ENCODE results near the gene UCP2.

UCP2 gene

DNA sequence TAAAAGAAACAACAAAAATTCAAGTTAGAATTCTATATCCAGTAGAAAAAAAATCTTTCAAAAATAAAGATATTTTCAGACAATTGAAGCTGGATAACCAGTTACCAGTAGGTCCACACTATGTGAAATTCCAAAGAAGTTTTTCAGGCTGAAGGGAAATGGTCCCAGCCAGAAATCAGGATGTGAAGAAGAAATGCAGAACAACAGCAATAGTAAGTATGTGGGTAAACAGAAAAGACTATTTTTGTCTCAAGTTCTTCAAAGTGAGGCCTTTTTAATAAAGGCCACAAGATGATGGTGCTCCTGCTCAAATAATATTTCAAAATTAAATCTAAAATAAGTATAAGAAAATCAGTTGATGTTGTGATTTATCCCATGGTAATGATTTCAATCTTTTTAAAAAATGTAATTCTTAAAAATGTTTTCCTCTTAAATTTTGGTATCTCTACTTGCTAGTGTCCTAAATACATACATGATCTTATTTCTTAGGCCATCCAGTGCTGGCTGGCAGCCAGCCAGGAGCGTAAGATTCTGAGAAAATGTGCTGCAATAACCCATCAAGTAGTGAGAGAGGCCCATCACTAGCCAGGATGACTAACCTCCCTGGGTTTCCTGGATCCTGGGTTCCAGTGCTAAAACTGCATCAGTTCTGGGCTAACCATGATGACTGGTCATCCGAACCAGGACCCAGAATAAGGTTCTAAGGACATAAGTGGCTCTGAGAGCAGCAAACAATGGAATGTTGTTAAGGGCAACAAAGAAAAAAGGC lies 41.8 kb upstream of the UCP2 start:
- no peak overlapping the region for H3K9ac ChIP-seq (ENCODE audit: low read depth, low read length, poor library complexity, severe bottlenecking)

DNA sequence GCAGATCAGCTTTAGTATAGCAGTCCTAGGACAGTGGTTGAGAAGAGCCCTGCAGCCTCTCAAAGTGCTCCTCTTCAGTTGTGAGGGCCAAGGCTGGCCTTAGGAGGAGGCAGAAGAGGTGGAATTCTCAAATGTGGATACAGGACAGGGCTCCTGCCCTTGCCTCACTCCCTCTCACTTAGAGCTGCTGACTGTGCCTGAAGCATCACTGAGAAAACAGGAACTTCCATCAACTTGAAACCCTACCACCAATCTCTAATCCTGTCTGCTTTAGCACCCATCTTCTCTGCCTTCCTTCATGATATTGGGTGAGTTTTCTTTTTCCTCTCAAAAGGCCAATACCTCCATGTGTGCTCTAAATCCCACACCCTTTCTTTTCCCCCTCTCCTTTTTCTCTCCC lies 40.6 kb upstream of the UCP2 start:
- H3K4me1 ChIP-seq (ENCODE audit: insufficient read depth, low read length, poor library complexity, severe bottlenecking): peaks cover 25% of the 10 kb centered on the region
- no peaks in the 10 kb centered on the region for H4K20me1 ChIP-seq (ENCODE audit: insufficient read depth, low read length, poor library complexity, severe bottlenecking)
- H3K9me2 ChIP-seq (replicated peaks; ENCODE audit: low read depth, low read length): no peaks in the 10 kb centered on the region
- H3K79me2 ChIP-seq (ENCODE audit: insufficient read depth, low read length): no peaks in the 10 kb centered on the region
- TF ChIP-seq EZH2phosphoT487 (IDR thresholded peaks at IDR 0.05; ENCODE audit: borderline replicate concordance): no peak
- TF ChIP-seq, protein P1, sequence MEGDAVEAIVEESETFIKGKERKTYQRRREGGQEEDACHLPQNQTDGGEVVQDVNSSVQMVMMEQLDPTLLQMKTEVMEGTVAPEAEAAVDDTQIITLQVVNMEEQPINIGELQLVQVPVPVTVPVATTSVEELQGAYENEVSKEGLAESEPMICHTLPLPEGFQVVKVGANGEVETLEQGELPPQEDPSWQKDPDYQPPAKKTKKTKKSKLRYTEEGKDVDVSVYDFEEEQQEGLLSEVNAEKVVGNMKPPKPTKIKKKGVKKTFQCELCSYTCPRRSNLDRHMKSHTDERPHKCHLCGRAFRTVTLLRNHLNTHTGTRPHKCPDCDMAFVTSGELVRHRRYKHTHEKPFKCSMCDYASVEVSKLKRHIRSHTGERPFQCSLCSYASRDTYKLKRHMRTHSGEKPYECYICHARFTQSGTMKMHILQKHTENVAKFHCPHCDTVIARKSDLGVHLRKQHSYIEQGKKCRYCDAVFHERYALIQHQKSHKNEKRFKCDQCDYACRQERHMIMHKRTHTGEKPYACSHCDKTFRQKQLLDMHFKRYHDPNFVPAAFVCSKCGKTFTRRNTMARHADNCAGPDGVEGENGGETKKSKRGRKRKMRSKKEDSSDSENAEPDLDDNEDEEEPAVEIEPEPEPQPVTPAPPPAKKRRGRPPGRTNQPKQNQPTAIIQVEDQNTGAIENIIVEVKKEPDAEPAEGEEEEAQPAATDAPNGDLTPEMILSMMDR (conservative IDR thresholded peaks at IDR 0.05; ENCODE audit: low read length): no peak
- no peak overlapping the region for H3K4me2 ChIP-seq (ENCODE audit: low read depth, low read length, poor library complexity, severe bottlenecking)
- no peak overlapping the region for H2AFZ ChIP-seq (ENCODE audit: low read length)
- no peaks in the 10 kb centered on the region for H3K27me3 ChIP-seq (ENCODE audit: insufficient read depth, low read length, poor library complexity, severe bottlenecking)
- no peaks in the 10 kb centered on the region for H3K9me3 ChIP-seq (ENCODE audit: insufficient read depth, low read depth, low read length)
- H3K4me3 ChIP-seq (ENCODE audit: low read length, poor library complexity, severe bottlenecking): no peak overlapping the region
- no peaks in the 10 kb centered on the region for H3K36me3 ChIP-seq (ENCODE audit: insufficient read depth, low read length)
- H3F3A ChIP-seq (ENCODE audit: low read depth): no peaks in the 10 kb centered on the region
- no peak overlapping the region for H3K9ac ChIP-seq (ENCODE audit: low read depth, low read length, poor library complexity, severe bottlenecking)

More for the DNA sequence above, 41.8 kb upstream of the UCP2 start:
- no peak overlapping the region for H3K4me2 ChIP-seq (ENCODE audit: low read depth, low read length, poor library complexity, severe bottlenecking)
- no peaks in the 10 kb centered on the region for H3K79me2 ChIP-seq (ENCODE audit: insufficient read depth, low read length)
- no peaks in the 10 kb centered on the region for H3F3A ChIP-seq (ENCODE audit: low read depth)
- H3K9me3 ChIP-seq (ENCODE audit: insufficient read depth, low read depth, low read length): no peaks in the 10 kb centered on the region
- H4K20me1 ChIP-seq (ENCODE audit: insufficient read depth, low read length, poor library complexity, severe bottlenecking): no peaks in the 10 kb centered on the region
- TF ChIP-seq, protein P1 (conservative IDR thresholded peaks at IDR 0.05; ENCODE audit: low read length): no peak
- TF ChIP-seq EZH2phosphoT487 (IDR thresholded peaks at IDR 0.05; ENCODE audit: borderline replicate concordance): no peak
- peaks cover 2% of the 10 kb centered on the region; the same call in 1 of the 2 replicates for H3K36me3 ChIP-seq (ENCODE audit: insufficient read depth, low read length)
- H3K27me3 ChIP-seq (ENCODE audit: insufficient read depth, low read length, poor library complexity, severe bottlenecking): no peaks in the 10 kb centered on the region
- H2AFZ ChIP-seq (ENCODE audit: low read length): no peak overlapping the region
- H3K4me3 ChIP-seq (ENCODE audit: low read length, poor library complexity, severe bottlenecking): no peak overlapping the region
- H3K4me1 ChIP-seq (ENCODE audit: insufficient read depth, low read length, poor library complexity, severe bottlenecking): peaks cover 15% of the 10 kb centered on the region
- H3K9me2 ChIP-seq (replicated peaks; ENCODE audit: low read depth, low read length): no peaks in the 10 kb centered on the region

DNA sequence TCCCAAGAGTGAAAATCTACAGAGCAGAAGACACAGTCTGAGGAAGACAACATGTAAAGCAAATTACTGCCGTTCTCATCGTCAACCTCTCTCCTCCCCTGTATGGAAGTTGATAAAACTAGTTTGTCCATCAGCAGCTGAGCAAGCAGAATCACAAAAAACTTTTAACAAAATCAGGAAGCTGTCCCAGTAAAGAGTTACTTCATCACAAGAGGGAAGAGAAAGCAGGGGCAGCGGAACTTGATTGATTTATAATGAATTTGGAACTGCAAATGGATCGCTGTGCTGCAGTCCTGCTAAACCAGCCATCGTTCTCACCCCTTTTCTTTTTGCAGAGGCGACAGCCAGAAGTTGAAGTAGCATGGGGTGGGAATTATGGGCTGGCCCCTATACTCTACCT lies 39.9 kb upstream of the UCP2 start:
- H3F3A ChIP-seq (ENCODE audit: low read depth): no peaks in the 10 kb centered on the region
- TF ChIP-seq, protein P1 (conservative IDR thresholded peaks at IDR 0.05; ENCODE audit: low read length): no peak
- TF ChIP-seq EZH2phosphoT487 (IDR thresholded peaks at IDR 0.05; ENCODE audit: borderline replicate concordance): no peak
- no peak overlapping the region for H3K4me2 ChIP-seq (ENCODE audit: low read depth, low read length, poor library complexity, severe bottlenecking)
- no peaks in the 10 kb centered on the region for H4K20me1 ChIP-seq (ENCODE audit: insufficient read depth, low read length, poor library complexity, severe bottlenecking)
- H3K9me2 ChIP-seq (replicated peaks; ENCODE audit: low read depth, low read length): no peaks in the 10 kb centered on the region
- H3K4me1 ChIP-seq (ENCODE audit: insufficient read depth, low read length, poor library complexity, severe bottlenecking): peaks cover 25% of the 10 kb centered on the region
- H3K9ac ChIP-seq (ENCODE audit: low read depth, low read length, poor library complexity, severe bottlenecking): no peak overlapping the region
- no peak overlapping the region for H2AFZ ChIP-seq (ENCODE audit: low read length)
- no peaks in the 10 kb centered on the region for H3K79me2 ChIP-seq (ENCODE audit: insufficient read depth, low read length)
- no peaks in the 10 kb centered on the region for H3K36me3 ChIP-seq (ENCODE audit: insufficient read depth, low read length)
- no peaks in the 10 kb centered on the region for H3K27me3 ChIP-seq (ENCODE audit: insufficient read depth, low read length, poor library complexity, severe bottlenecking)
- H3K9me3 ChIP-seq (ENCODE audit: insufficient read depth, low read depth, low read length): no peaks in the 10 kb centered on the region
- H3K4me3 ChIP-seq (ENCODE audit: low read length, poor library complexity, severe bottlenecking): no peak overlapping the region

All from Loucy (cell line).